ENCODE results near the gene PANX1. TPM values are rescaled to one million over a fixed set of nuclear protein-coding genes. Genes with fewer than 3 reads are reported as not detected.

The PANX1 gene
- total and polyA plus RNA-seq, 3 experiments from 2014 or later: 12.6 to 20.3 (median 20.0) TPM

- Mint-ChIP-seq H3K27me3 (no peaks in the 10 kb centered on the region), H3K36me3 (peaks cover 0 to 4% (median 0%) of the 10 kb centered on the region in 3 donors), H3K27ac (no peak overlapping the region), H3K9me3 (no peaks in the 10 kb centered on the region), H3K4me1 (peaks cover 25 to 46% (median 38%) of the 10 kb centered on the region in 3 donors), H3K4me3 (no peak overlapping the region)
- Histone ChIP-seq H3K27ac (ENCODE audit: low read depth, low read length) (no peak overlapping the region), H3K27me3 (ENCODE audit: insufficient read depth, low read length, poor library complexity, severe bottlenecking) (no peaks in the 10 kb centered on the region), H3K9me3 (ENCODE audit: low read length) (no peaks in the 10 kb centered on the region), H3K36me3 (ENCODE audit: insufficient read depth, low read length) (no peaks in the 10 kb centered on the region), H3K4me3 (ENCODE audit: low read length) (peak overlapping the region; percentile 97), H3K4me1 (ENCODE audit: insufficient read depth, low read length) (peaks cover 52% of the 10 kb centered on the region)
- ChIA-PET POLR2A (no interaction called here), CTCF (interaction anchor here (1.3 kb wide), 1 partner anchor 19 kb away, joined by 3 read pairs; no protein-coding TSS in a partner anchor)
- no peak for DNase-seq
Measured at GRCh38 chr11:94130298-94131046, 1.8 kb downstream of the PANX1 start.

DNA sequence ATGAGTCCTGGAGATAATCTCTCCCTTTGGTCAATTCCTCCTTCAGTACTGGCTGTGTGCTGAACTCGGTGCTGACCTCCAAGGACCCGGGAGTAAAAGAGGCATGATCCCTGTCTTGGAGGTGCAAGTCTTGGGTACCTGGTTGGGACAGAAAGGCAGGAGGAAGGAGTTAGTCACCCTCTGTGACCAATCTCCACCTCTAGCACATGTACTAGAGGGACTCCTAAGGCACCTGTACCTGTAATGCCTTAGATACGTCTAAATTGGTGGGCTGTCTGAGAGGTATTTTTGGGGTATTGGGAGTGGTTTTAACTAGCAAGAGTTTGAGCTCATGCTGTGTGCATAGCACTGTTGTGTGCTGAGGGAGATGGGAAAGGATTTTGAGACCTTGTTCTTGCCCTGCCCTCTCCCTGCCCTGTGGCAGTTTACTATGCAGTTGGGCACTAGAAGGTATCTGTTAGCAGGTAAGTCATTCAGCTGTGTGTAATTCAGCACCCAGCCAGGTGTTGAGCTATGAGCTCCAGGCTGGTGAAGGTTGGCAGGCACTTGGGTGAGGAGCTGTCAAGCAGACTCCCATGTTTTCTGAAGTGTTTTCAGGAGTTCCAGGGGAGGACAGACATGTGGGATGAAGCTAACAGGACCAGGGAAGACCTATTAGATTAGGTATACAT lies 2.5 kb downstream of the PANX1 start:
- H3K4me3 Mint-ChIP-seq: no peak overlapping the region
- Histone ChIP-seq H3K27ac (ENCODE audit: low read depth, low read length) (no peak overlapping the region), H3K9me3 (ENCODE audit: low read length) (no peaks in the 10 kb centered on the region), H3K4me1 (ENCODE audit: insufficient read depth, low read length) (peaks cover 52% of the 10 kb centered on the region), H3K27me3 (ENCODE audit: insufficient read depth, low read length, poor library complexity, severe bottlenecking) (no peaks in the 10 kb centered on the region), H3K4me3 (ENCODE audit: low read length) (no peak overlapping the region), H3K36me3 (ENCODE audit: insufficient read depth, low read length) (no peaks in the 10 kb centered on the region)
- ChIA-PET CTCF (interaction anchor here (1.1 kb wide), 1 partner anchor 13 kb away, joined by 3 read pairs; no protein-coding TSS in a partner anchor), POLR2A (interaction anchor here (0.5 kb wide), 1 partner anchor 1634 kb away, joined by 3 read pairs; no protein-coding TSS in a partner anchor)
- DNase-seq: no peak
- peaks cover 0 to 5% (median 0%) of the 10 kb centered on the region in 3 donors for H3K36me3 Mint-ChIP-seq
- no peaks in the 10 kb centered on the region for H3K9me3 Mint-ChIP-seq
- no peak overlapping the region for H3K27ac Mint-ChIP-seq
- no peaks in the 10 kb centered on the region for H3K27me3 Mint-ChIP-seq
- peaks cover 32 to 53% (median 45%) of the 10 kb centered on the region in 3 donors for H3K4me1 Mint-ChIP-seq

DNA sequence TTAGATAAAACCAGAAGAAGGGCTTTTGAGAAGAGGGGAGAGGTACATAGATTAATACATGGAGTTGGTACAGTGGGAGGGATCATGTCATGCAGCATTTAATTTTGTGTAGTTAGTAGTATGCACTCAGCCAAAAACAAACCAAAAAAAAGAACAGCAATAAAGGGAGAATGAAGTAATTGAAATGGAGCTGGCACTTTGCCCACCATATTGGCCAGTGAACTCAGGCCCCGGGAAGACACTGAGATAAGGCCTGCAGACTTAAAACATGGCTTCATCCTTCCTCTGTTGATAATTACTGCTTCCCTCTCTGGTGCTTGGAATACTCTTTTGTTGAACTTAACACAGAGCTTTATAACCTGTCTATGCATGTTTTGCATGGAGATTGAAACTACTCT lies 3.1 kb downstream of the PANX1 start:
- Histone ChIP-seq H3K4me3 (ENCODE audit: low read length) (no peak overlapping the region), H3K36me3 (ENCODE audit: insufficient read depth, low read length) (no peaks in the 10 kb centered on the region), H3K4me1 (ENCODE audit: insufficient read depth, low read length) (peaks cover 52% of the 10 kb centered on the region), H3K27me3 (ENCODE audit: insufficient read depth, low read length, poor library complexity, severe bottlenecking) (no peaks in the 10 kb centered on the region), H3K27ac (ENCODE audit: low read depth, low read length) (no peak overlapping the region), H3K9me3 (ENCODE audit: low read length) (no peaks in the 10 kb centered on the region)
- H3K27ac Mint-ChIP-seq: no peak overlapping the region
- peaks cover 37 to 57% (median 49%) of the 10 kb centered on the region in 3 donors for H3K4me1 Mint-ChIP-seq
- no peak overlapping the region for H3K4me3 Mint-ChIP-seq
- ChIA-PET CTCF (interaction anchor here (1.1 kb wide), 1 partner anchor 12 kb away, joined by 3 read pairs; no protein-coding TSS in a partner anchor), POLR2A (interaction anchor here (0.5 kb wide), 1 partner anchor 1634 kb away, joined by 3 read pairs; no protein-coding TSS in a partner anchor)
- DNase-seq: no peak
- H3K36me3 Mint-ChIP-seq: peaks cover 1 to 5% (median 1%) of the 10 kb centered on the region in 3 donors
- no peaks in the 10 kb centered on the region for H3K27me3 Mint-ChIP-seq
- peaks cover 0 to under 1% (median 0%) of the 10 kb centered on the region in 5 donors for H3K9me3 Mint-ChIP-seq

GRCh38 chr11:94132152-94132558 lies 3.5 kb downstream of the PANX1 start:
- DNase-seq: no peak
- ChIA-PET POLR2A (no interaction called here), CTCF (interaction anchor here (1.1 kb wide), 1 partner anchor 12 kb away, joined by 3 read pairs; no protein-coding TSS in a partner anchor)
- peaks cover 2 to 5% (median 3%) of the 10 kb centered on the region in 3 donors for H3K36me3 Mint-ChIP-seq
- H3K27ac Mint-ChIP-seq: no peak overlapping the region
- peaks cover 0 to 2% (median 0%) of the 10 kb centered on the region in 5 donors for H3K9me3 Mint-ChIP-seq
- no peaks in the 10 kb centered on the region for H3K27me3 Mint-ChIP-seq
- H3K4me1 Mint-ChIP-seq: peaks cover 37 to 54% (median 48%) of the 10 kb centered on the region in 3 donors
- peaks cover 52% of the 10 kb centered on the region for H3K4me1 ChIP-seq (ENCODE audit: insufficient read depth, low read length)
- H3K4me3 ChIP-seq (ENCODE audit: low read length): no peak overlapping the region
- H3K27ac ChIP-seq (ENCODE audit: low read depth, low read length): no peak overlapping the region
- H3K27me3 ChIP-seq (ENCODE audit: insufficient read depth, low read length, poor library complexity, severe bottlenecking): no peaks in the 10 kb centered on the region
- no peak overlapping the region for H3K4me3 Mint-ChIP-seq
- no peaks in the 10 kb centered on the region for H3K9me3 ChIP-seq (ENCODE audit: low read length)
- H3K36me3 ChIP-seq (ENCODE audit: insufficient read depth, low read length): no peaks in the 10 kb centered on the region

DNA sequence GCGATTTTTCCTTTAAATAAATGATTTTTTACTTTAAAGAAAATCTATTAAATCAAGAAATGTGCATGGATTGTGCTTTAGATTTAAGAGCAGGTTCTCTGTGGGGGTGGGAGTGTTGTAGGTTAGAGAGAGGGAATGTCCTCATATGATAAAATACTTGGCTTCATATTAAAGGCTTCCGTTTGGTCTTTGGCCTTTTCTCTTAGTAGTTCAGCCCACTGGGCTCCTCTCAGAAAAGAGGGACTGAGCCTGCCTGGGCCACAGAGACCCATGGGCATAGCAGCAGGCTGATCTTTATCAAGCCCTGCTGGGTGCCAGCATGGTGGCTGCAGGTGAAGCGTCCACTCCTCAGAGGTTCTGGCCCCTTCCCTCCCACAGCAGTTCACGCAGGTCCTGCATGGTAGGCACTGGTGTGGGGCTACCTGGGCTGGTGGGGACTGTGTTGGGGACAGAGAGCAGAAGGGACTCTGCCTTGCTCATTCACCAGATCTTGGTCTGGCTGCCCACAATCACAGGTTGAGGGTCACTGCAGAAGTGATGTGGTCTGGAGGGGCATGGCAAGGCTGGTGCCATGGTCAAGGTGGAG lies 4.3 kb downstream of the PANX1 start:
- Mint-ChIP-seq H3K9me3 (peaks cover 0 to 2% (median 0%) of the 10 kb centered on the region in 5 donors), H3K4me1 (peaks cover 30 to 49% (median 45%) of the 10 kb centered on the region in 3 donors), H3K36me3 (peaks cover 2 to 5% (median 3%) of the 10 kb centered on the region in 3 donors), H3K27me3 (no peaks in the 10 kb centered on the region), H3K27ac (peak overlapping the region; percentile 4 to 88 (median 24)), H3K4me3 (no peak overlapping the region)
- Histone ChIP-seq H3K9me3 (ENCODE audit: low read length) (no peaks in the 10 kb centered on the region), H3K4me1 (ENCODE audit: insufficient read depth, low read length) (peaks cover 46% of the 10 kb centered on the region), H3K4me3 (ENCODE audit: low read length) (no peak overlapping the region), H3K27me3 (ENCODE audit: insufficient read depth, low read length, poor library complexity, severe bottlenecking) (no peaks in the 10 kb centered on the region), H3K27ac (ENCODE audit: low read depth, low read length) (no peak overlapping the region), H3K36me3 (ENCODE audit: insufficient read depth, low read length) (no peaks in the 10 kb centered on the region)
- DNase-seq: no peak
- ChIA-PET CTCF (no interaction called here), POLR2A (no interaction called here)

DNA sequence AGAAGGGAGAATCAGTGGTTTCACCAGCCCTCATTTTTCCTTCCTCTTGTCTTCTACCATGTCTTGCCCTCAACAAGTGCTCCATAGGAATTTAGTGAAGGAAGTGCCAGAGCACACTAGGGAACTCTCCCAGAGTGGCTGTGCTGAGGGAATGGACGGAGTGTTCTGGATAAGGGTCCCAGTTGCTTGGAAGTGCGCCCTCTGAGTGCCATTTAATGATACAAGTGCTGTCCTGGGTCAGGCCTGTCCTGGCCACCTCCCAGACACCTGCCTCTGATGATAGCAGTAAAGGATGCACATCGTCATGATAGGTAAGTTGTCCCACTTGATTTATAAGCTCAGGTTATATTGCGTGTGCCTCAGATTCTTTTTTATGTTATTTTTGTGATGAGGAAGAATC lies 5.1 kb downstream of the PANX1 start:
- no peaks in the 10 kb centered on the region for H3K36me3 ChIP-seq (ENCODE audit: insufficient read depth, low read length)

GRCh38 chr11:94134651-94135512 lies 6.2 kb downstream of the PANX1 start:
- Histone ChIP-seq H3K4me1 (ENCODE audit: insufficient read depth, low read length) (peaks cover 36% of the 10 kb centered on the region), H3K9me3 (ENCODE audit: low read length) (no peaks in the 10 kb centered on the region), H3K4me3 (ENCODE audit: low read length) (no peak overlapping the region), H3K27me3 (ENCODE audit: insufficient read depth, low read length, poor library complexity, severe bottlenecking) (no peaks in the 10 kb centered on the region), H3K27ac (ENCODE audit: low read depth, low read length) (no peak overlapping the region), H3K36me3 (ENCODE audit: insufficient read depth, low read length) (no peaks in the 10 kb centered on the region)
- ChIA-PET POLR2A (no interaction called here), CTCF (no interaction called here)
- peaks cover 36 to 57% (median 45%) of the 10 kb centered on the region in 3 donors for H3K4me1 Mint-ChIP-seq
- H3K27me3 Mint-ChIP-seq: no peaks in the 10 kb centered on the region
- H3K36me3 Mint-ChIP-seq: peaks cover 1 to 3% (median 2%) of the 10 kb centered on the region in 3 donors
- no peak for DNase-seq
- peak overlapping the region in 4 of 8 donors; percentile 39 to 80 (median 45) for H3K27ac Mint-ChIP-seq
- no peak overlapping the region for H3K4me3 Mint-ChIP-seq
- peaks cover 0 to 2% (median 0%) of the 10 kb centered on the region in 5 donors for H3K9me3 Mint-ChIP-seq

More for the DNA sequence above, 5.1 kb downstream of the PANX1 start:
- Mint-ChIP-seq H3K4me3 (peak overlapping the region in 1 of 7 donors; percentile 11), H3K4me1 (peaks cover 26 to 48% (median 42%) of the 10 kb centered on the region in 3 donors), H3K27ac (peak overlapping the region in 6 of 8 donors; percentile 8 to 88 (median 43)), H3K36me3 (peaks cover 1 to 3% (median 2%) of the 10 kb centered on the region in 3 donors), H3K27me3 (no peaks in the 10 kb centered on the region), H3K9me3 (peaks cover 0 to 2% (median 0%) of the 10 kb centered on the region in 5 donors)
- POLR2A ChIA-PET: no interaction called here
- Histone ChIP-seq H3K4me1 (ENCODE audit: insufficient read depth, low read length) (peaks cover 42% of the 10 kb centered on the region), H3K27me3 (ENCODE audit: insufficient read depth, low read length, poor library complexity, severe bottlenecking) (no peaks in the 10 kb centered on the region), H3K4me3 (ENCODE audit: low read length) (no peak overlapping the region), H3K27ac (ENCODE audit: low read depth, low read length) (no peak overlapping the region), H3K9me3 (ENCODE audit: low read length) (no peaks in the 10 kb centered on the region)
- no peak for DNase-seq
- CTCF ChIA-PET: no interaction called here
